Natural killer cell treated with Interleukin-12 subunit alpha and Interleukin-12 subunit beta and Interleukin-15 and Interleukin-18, amount 100 ng/mL, for 72 hours (primary cell): ENCODE data around the gene DUSP3. TPM values are rescaled to one million over a fixed set of nuclear protein-coding genes. Genes with fewer than 3 reads are reported as not detected.

ENCODE experiments used
- ATAC-seq, 2 donors: fragments of 150-1000 bp; cut with Tn5 transposase in 1 of 2; sonication (Bioruptor Pico), chemical (Tn5 transposase) in 1 of 2; 2 replicates each; pipeline ENCODE4 v1.10.0; 2021
- DNase-seq: peaks from one replicate; pipeline ENCODE4 v3.0.0; 2022; ENCODE audit warnings: low spot score
- H3K27ac Mint-ChIP-seq, 2 donors: 1 replicate in 1 of 2; 2 replicates in 1 of 2; pipeline ENCODE4 v1.8.0; 2022; ENCODE audit warnings: mixed read lengths in 2 of 2, mild to moderate bottlenecking in 1 of 2, moderate library complexity in 1 of 2
- H3K27me3 Mint-ChIP-seq, 2 donors: 1 replicate in 1 of 2; 2 replicates in 1 of 2; pipeline ENCODE4 v1.8.0; 2022; ENCODE audit warnings: mixed read lengths in 2 of 2
- H3K36me3 Mint-ChIP-seq: one replicate; pipeline ENCODE4 v1.8.0; 2022; ENCODE audit warnings: mixed read lengths
- H3K4me1 Mint-ChIP-seq, 2 donors: 1 replicate in 1 of 2; 2 replicates in 1 of 2; pipeline ENCODE4 v1.8.0; 2022; ENCODE audit warnings: low read depth in 2 of 2, mixed read lengths in 2 of 2, mild to moderate bottlenecking in 1 of 2
- H3K4me3 Mint-ChIP-seq: one replicate; pipeline ENCODE4 v1.8.0; 2022; ENCODE audit warnings: mixed read lengths
- H3K9me3 Mint-ChIP-seq: 2 replicates; pipeline ENCODE4 v1.8.0; 2022; ENCODE audit warnings: mixed read lengths
- total RNA-seq, 2 donors: library from RNA; stranded (reverse); gene quantifications; one replicate each; pipeline ENCODE4 v1.2.3, GENCODE V29; 2022

DUSP3 gene
- total RNA-seq, 2 donors from 2014 or later = 7.0 to 12.0 TPM

GRCh38 chr17:43755389-43755875 lies 23.3 kb downstream of the DUSP3 start:
- H3K27ac Mint-ChIP-seq = no peak overlapping the region
- H3K4me1 Mint-ChIP-seq = peaks cover 25 to 29% of the 10 kb centered on the region in 2 donors
- peak overlapping the region; percentile 50 for H3K4me3 Mint-ChIP-seq
- H3K27me3 Mint-ChIP-seq = peaks cover 31 to 36% of the 10 kb centered on the region in 2 donors
- no peaks in the 10 kb centered on the region for H3K36me3 Mint-ChIP-seq
- ATAC-seq = peak; percentile 51 to 58
- peak; percentile 34 for DNase-seq
- H3K9me3 Mint-ChIP-seq = no peaks in the 10 kb centered on the region

- Mint-ChIP-seq H3K9me3 (no peaks in the 10 kb centered on the region), H3K4me1 (peaks cover 25 to 26% of the 10 kb centered on the region in 2 donors), H3K27me3 (peaks cover 35 to 38% of the 10 kb centered on the region in 2 donors), H3K4me3 (no peak overlapping the region), H3K36me3 (no peaks in the 10 kb centered on the region), H3K27ac (no peak overlapping the region)
- DNase-seq (peak; percentile 42), ATAC-seq (no peak)
These were observed 23.8 kb downstream of the DUSP3 start for GRCh38 chr17:43754947-43755346.

- Mint-ChIP-seq H3K36me3 (no peaks in the 10 kb centered on the region), H3K4me3 (peak overlapping the region; percentile 56), H3K4me1 (peaks cover 25 to 26% of the 10 kb centered on the region in 2 donors), H3K27ac (peak overlapping the region in 1 of 2 donors; percentile 6), H3K9me3 (no peaks in the 10 kb centered on the region), H3K27me3 (peaks cover 35 to 45% of the 10 kb centered on the region in 2 donors)
- ATAC-seq = peak; percentile 81 to 83
- DNase-seq = peak; percentile 65
These were observed 25.2 kb downstream of the DUSP3 start for GRCh38 chr17:43753493-43754129.

GRCh38 chr17:43750153-43750552 lies 28.6 kb downstream of the DUSP3 start:
- H3K4me3 Mint-ChIP-seq = no peak overlapping the region
- H3K27me3 Mint-ChIP-seq = peaks cover 23 to 41% of the 10 kb centered on the region in 2 donors
- H3K9me3 Mint-ChIP-seq = no peaks in the 10 kb centered on the region
- no peak overlapping the region for H3K27ac Mint-ChIP-seq
- peaks cover 18 to 25% of the 10 kb centered on the region in 2 donors for H3K4me1 Mint-ChIP-seq
- no peaks in the 10 kb centered on the region for H3K36me3 Mint-ChIP-seq
- ATAC-seq (no peak), DNase-seq (no peak)

GRCh38 chr17:43745541-43745940 lies 33.2 kb downstream of the DUSP3 start:
- peaks cover 46 to 55% of the 10 kb centered on the region in 2 donors for H3K27me3 Mint-ChIP-seq
- no peak overlapping the region for H3K4me3 Mint-ChIP-seq
- DNase-seq = no peak
- no peaks in the 10 kb centered on the region for H3K9me3 Mint-ChIP-seq
- H3K4me1 Mint-ChIP-seq = no peaks in the 10 kb centered on the region
- no peaks in the 10 kb centered on the region for H3K36me3 Mint-ChIP-seq
- no peak for ATAC-seq
- H3K27ac Mint-ChIP-seq = no peak overlapping the region

GRCh38 chr17:43741636-43742035 lies 37.1 kb downstream of the DUSP3 start:
- H3K9me3 Mint-ChIP-seq = no peaks in the 10 kb centered on the region
- H3K27ac Mint-ChIP-seq = peak overlapping the region in 1 of 2 donors; percentile 5
- H3K27me3 Mint-ChIP-seq = peaks cover 44 to 53% of the 10 kb centered on the region in 2 donors
- H3K4me1 Mint-ChIP-seq = no peaks in the 10 kb centered on the region
- DNase-seq (no peak), ATAC-seq (no peak)
- no peak overlapping the region for H3K4me3 Mint-ChIP-seq
- no peaks in the 10 kb centered on the region for H3K36me3 Mint-ChIP-seq

- no peak overlapping the region for H3K4me3 Mint-ChIP-seq
- no peaks in the 10 kb centered on the region for H3K4me1 Mint-ChIP-seq
- no peaks in the 10 kb centered on the region for H3K9me3 Mint-ChIP-seq
- no peak for DNase-seq
- peaks cover 40 to 44% of the 10 kb centered on the region in 2 donors for H3K27me3 Mint-ChIP-seq
- H3K27ac Mint-ChIP-seq = no peak overlapping the region
- no peak for ATAC-seq
- no peaks in the 10 kb centered on the region for H3K36me3 Mint-ChIP-seq
These were observed 38.2 kb downstream of the DUSP3 start for GRCh38 chr17:43740541-43740940.

- no peak for ATAC-seq
- no peaks in the 10 kb centered on the region for H3K9me3 Mint-ChIP-seq
- H3K4me1 Mint-ChIP-seq = no peaks in the 10 kb centered on the region
These were observed 41.1 kb downstream of the DUSP3 start for GRCh38 chr17:43737722-43738121.

GRCh38 chr17:43736389-43736788 lies 42.4 kb downstream of the DUSP3 start:
- Mint-ChIP-seq H3K9me3 (no peaks in the 10 kb centered on the region), H3K4me3 (no peak overlapping the region), H3K27me3 (peaks cover 24 to 30% of the 10 kb centered on the region in 2 donors), H3K27ac (no peak overlapping the region), H3K4me1 (no peaks in the 10 kb centered on the region), H3K36me3 (no peaks in the 10 kb centered on the region)
- no peak for ATAC-seq
- DNase-seq = no peak

More at GRCh38 chr17:43737722-43738121, 41.1 kb downstream of the DUSP3 start:
- Mint-ChIP-seq H3K27me3 (peaks cover 27 to 35% of the 10 kb centered on the region in 2 donors), H3K4me3 (no peak overlapping the region), H3K36me3 (no peaks in the 10 kb centered on the region), H3K27ac (no peak overlapping the region)
- DNase-seq = no peak

- H3K4me3 Mint-ChIP-seq = no peak overlapping the region
- DNase-seq (no peak), ATAC-seq (no peak)
- H3K4me1 Mint-ChIP-seq = no peaks in the 10 kb centered on the region
- H3K36me3 Mint-ChIP-seq = no peaks in the 10 kb centered on the region
- peaks cover 28% of the 10 kb centered on the region in 2 donors for H3K27me3 Mint-ChIP-seq
- no peaks in the 10 kb centered on the region for H3K9me3 Mint-ChIP-seq
- H3K27ac Mint-ChIP-seq = no peak overlapping the region
These were observed 44.4 kb downstream of the DUSP3 start for GRCh38 chr17:43734376-43734775.

- H3K36me3 Mint-ChIP-seq = no peaks in the 10 kb centered on the region
- H3K4me3 Mint-ChIP-seq = no peak overlapping the region
- H3K27ac Mint-ChIP-seq = no peak overlapping the region
- ATAC-seq (no peak), DNase-seq (no peak)
- H3K4me1 Mint-ChIP-seq = no peaks in the 10 kb centered on the region
- no peaks in the 10 kb centered on the region for H3K9me3 Mint-ChIP-seq
- H3K27me3 Mint-ChIP-seq = peaks cover 24 to 28% of the 10 kb centered on the region in 2 donors
These were observed 44.8 kb downstream of the DUSP3 start for GRCh38 chr17:43733956-43734355.

- DNase-seq (no peak), ATAC-seq (no peak)
- H3K9me3 Mint-ChIP-seq = no peaks in the 10 kb centered on the region
- no peaks in the 10 kb centered on the region for H3K36me3 Mint-ChIP-seq
- no peak overlapping the region for H3K27ac Mint-ChIP-seq
- peaks cover 19 to 23% of the 10 kb centered on the region in 2 donors for H3K27me3 Mint-ChIP-seq
- no peak overlapping the region for H3K4me3 Mint-ChIP-seq
- H3K4me1 Mint-ChIP-seq = no peaks in the 10 kb centered on the region
These were observed 45.8 kb downstream of the DUSP3 start for GRCh38 chr17:43732958-43733357.

GRCh38 chr17:43728081-43728480 lies 50.7 kb downstream of the DUSP3 start:
- ATAC-seq (no peak), DNase-seq (no peak)
- Mint-ChIP-seq H3K36me3 (no peaks in the 10 kb centered on the region), H3K9me3 (no peaks in the 10 kb centered on the region), H3K27me3 (peaks cover 0 to 15% of the 10 kb centered on the region in 2 donors), H3K27ac (no peak overlapping the region), H3K4me3 (no peak overlapping the region), H3K4me1 (no peaks in the 10 kb centered on the region)

- Mint-ChIP-seq H3K36me3 (no peaks in the 10 kb centered on the region), H3K4me3 (no peak overlapping the region), H3K27ac (no peak overlapping the region), H3K9me3 (no peaks in the 10 kb centered on the region), H3K4me1 (peaks cover 12 to 14% of the 10 kb centered on the region in 2 donors), H3K27me3 (peaks cover 11 to 16% of the 10 kb centered on the region in 2 donors)
- no peak for ATAC-seq
- no peak for DNase-seq
These were observed 54.9 kb downstream of the DUSP3 start for GRCh38 chr17:43723697-43724359.
